Thymus (tissue), 11 donors: ENCODE results near the gene ADRB1. TPM values are rescaled to one million over a fixed set of nuclear protein-coding genes. Genes with fewer than 3 reads are reported as not detected.

ENCODE experiments used
- DNase-seq, 9 donors: peaks; one replicate each; pipeline ENCODE4 v3.0.0-alpha.2; 2013; ENCODE audit warnings: low spot score in 9 of 9, low read depth in 6 of 9, missing footprints in 1 of 9
- H3K27ac ChIP-seq, 2 donors: one replicate each; pipeline ENCODE4 v1.5.1; 2013; ENCODE audit warnings: control low read depth in 1 of 2, low read depth in 1 of 2, low read length in 1 of 2, mild to moderate bottlenecking in 1 of 2, moderate library complexity in 1 of 2
- H3K27me3 ChIP-seq, 2 donors: one replicate each; pipeline ENCODE4 v1.5.1; 2013; ENCODE audit warnings: low read length in 1 of 2; ENCODE audit not compliant: control insufficient read depth in 2 of 2, insufficient read depth in 1 of 2
- H3K36me3 ChIP-seq, 2 donors: one replicate each; pipeline ENCODE4 v1.5.1; 2013; ENCODE audit warnings: low read length in 1 of 2, mild to moderate bottlenecking in 1 of 2, moderate library complexity in 1 of 2; ENCODE audit not compliant: control insufficient read depth in 2 of 2, insufficient read depth in 2 of 2
- H3K4me1 ChIP-seq, 2 donors: one replicate each; pipeline ENCODE4 v1.5.1; 2013; ENCODE audit warnings: low read length in 2 of 2; ENCODE audit not compliant: control insufficient read depth in 2 of 2, insufficient read depth in 2 of 2
- H3K4me3 ChIP-seq, 2 donors: one replicate each; pipeline ENCODE4 v1.5.1; 2013; ENCODE audit warnings: low read length in 2 of 2, control low read depth in 1 of 2, mild to moderate bottlenecking in 1 of 2
- H3K9me3 ChIP-seq, 2 donors: one replicate each; pipeline ENCODE4 v1.5.1; 2013; ENCODE audit warnings: low read length in 1 of 2, mild to moderate bottlenecking in 1 of 2; ENCODE audit not compliant: control insufficient read depth in 2 of 2, insufficient read depth in 1 of 2
- WGBS: extraction: QIAGEN DNeasy Blood & Tissue Kit; methylation state at CpG from one replicate; pipeline ENCODE4 v1.1.7; 2013; 5-methylcytosine and 5-hydroxymethylcytosine counted together
- polyA plus RNA-seq: library from polyadenylated mRNA; stranded (reverse); fragments of 200-250 nt; gene quantifications from one replicate; pipeline ENCODE4 v1.2.3, GENCODE V29; 2013
- total RNA-seq: library from RNA; stranded (reverse); fragments of 120-200 nt; gene quantifications from one replicate; pipeline ENCODE4 v1.2.4, GENCODE V29; 2013
- donor health status: healthy.

Gene ADRB1
- total and polyA plus RNA-seq, 2 donors = 0.14 to 0.62 TPM

- 4% methylated on average over 78 of the region's 78 CpGs for WGBS
- H3K9me3 ChIP-seq = no peaks in the 10 kb centered on the region
- H3K4me3 ChIP-seq = peak overlapping the region in 1 of 2 donors; percentile 60
- peak overlapping the region in 1 of 2 donors; percentile 56 for H3K27ac ChIP-seq
- H3K4me1 ChIP-seq = peaks cover 14 to 21% of the 10 kb centered on the region in 2 donors
- H3K36me3 ChIP-seq = no peaks in the 10 kb centered on the region
- H3K27me3 ChIP-seq = peaks cover 51 to 99% of the 10 kb centered on the region in 2 donors
- DNase-seq = peak in 1 of 9 donors; percentile 34
Measured at GRCh38 chr10:114045136-114046086, 1.7 kb downstream of the ADRB1 start.

GRCh38 chr10:114046087-114046458 lies 2.4 kb downstream of the ADRB1 start:
- H3K27ac ChIP-seq = no peak overlapping the region
- DNase-seq = no peak
- WGBS = 73% methylated on average over 7 of the region's 7 CpGs
- H3K4me1 ChIP-seq = peaks cover 14 to 21% of the 10 kb centered on the region in 2 donors
- H3K36me3 ChIP-seq = no peaks in the 10 kb centered on the region
- peak overlapping the region in 1 of 2 donors; percentile 60 for H3K4me3 ChIP-seq
- no peaks in the 10 kb centered on the region for H3K9me3 ChIP-seq
- H3K27me3 ChIP-seq = peaks cover 50 to 97% of the 10 kb centered on the region in 2 donors

GRCh38 chr10:114048472-114048871 lies 4.8 kb downstream of the ADRB1 start:
- no peak overlapping the region for H3K27ac ChIP-seq

GRCh38 chr10:114051714-114052113 lies 8.0 kb downstream of the ADRB1 start:
- H3K27ac ChIP-seq = no peak overlapping the region
- no peaks in the 10 kb centered on the region for H3K9me3 ChIP-seq
- H3K4me3 ChIP-seq = no peak overlapping the region
- H3K4me1 ChIP-seq = no peaks in the 10 kb centered on the region
- no peaks in the 10 kb centered on the region for H3K36me3 ChIP-seq
- H3K27me3 ChIP-seq = peaks cover 16 to 42% of the 10 kb centered on the region in 2 donors
- no peak for DNase-seq
- 98% methylated on average over 3 of the region's 3 CpGs for WGBS

More at GRCh38 chr10:114048472-114048871, 4.8 kb downstream of the ADRB1 start:
- peaks cover 40 to 73% of the 10 kb centered on the region in 2 donors for H3K27me3 ChIP-seq
- peaks cover 10 to 15% of the 10 kb centered on the region in 2 donors for H3K4me1 ChIP-seq
- H3K9me3 ChIP-seq = no peaks in the 10 kb centered on the region
- DNase-seq = no peak
- WGBS = 57% methylated on average over 3 of the region's 3 CpGs
- no peak overlapping the region for H3K4me3 ChIP-seq
- H3K36me3 ChIP-seq = no peaks in the 10 kb centered on the region

GRCh38 chr10:114052255-114052654 lies 8.6 kb downstream of the ADRB1 start:
- peaks cover 13 to 36% of the 10 kb centered on the region in 2 donors for H3K27me3 ChIP-seq

GRCh38 chr10:114053946-114054345 lies 10.3 kb downstream of the ADRB1 start:
- H3K4me1 ChIP-seq = no peaks in the 10 kb centered on the region
- H3K27me3 ChIP-seq = peaks cover 5 to 19% of the 10 kb centered on the region in 2 donors
- H3K27ac ChIP-seq = no peak overlapping the region
- no peak overlapping the region for H3K4me3 ChIP-seq
- 93% methylated on average over 4 of the region's 4 CpGs for WGBS
- no peak for DNase-seq
- no peaks in the 10 kb centered on the region for H3K9me3 ChIP-seq
- no peaks in the 10 kb centered on the region for H3K36me3 ChIP-seq

More at GRCh38 chr10:114052255-114052654, 8.6 kb downstream of the ADRB1 start:
- H3K4me1 ChIP-seq = no peaks in the 10 kb centered on the region
- H3K4me3 ChIP-seq = no peak overlapping the region
- no peak overlapping the region for H3K27ac ChIP-seq
- H3K36me3 ChIP-seq = no peaks in the 10 kb centered on the region
- 83% methylated on average over 1 of the region's 1 CpG for WGBS
- no peaks in the 10 kb centered on the region for H3K9me3 ChIP-seq
- DNase-seq = no peak

GRCh38 chr10:114057855-114058254 lies 14.2 kb downstream of the ADRB1 start:
- 63% methylated on average over 2 of the region's 2 CpGs for whole genome bisulfite sequencing
- Histone ChIP-seq H3K4me3 (no peak overlapping the region), H3K36me3 (no peaks in the 10 kb centered on the region), H3K27ac (no peak overlapping the region), H3K27me3 (no peaks in the 10 kb centered on the region), H3K9me3 (no peaks in the 10 kb centered on the region), H3K4me1 (peaks cover 3 to 9% of the 10 kb centered on the region in 2 donors)
- DNase-seq = no peak

GRCh38 chr10:114058297-114058696 lies 14.6 kb downstream of the ADRB1 start:
- Histone ChIP-seq H3K9me3 (no peaks in the 10 kb centered on the region), H3K27ac (no peak overlapping the region), H3K4me3 (no peak overlapping the region), H3K4me1 (peaks cover 5 to 14% of the 10 kb centered on the region in 2 donors), H3K36me3 (no peaks in the 10 kb centered on the region), H3K27me3 (no peaks in the 10 kb centered on the region)
- 94% methylated on average over 1 of the region's 1 CpG for WGBS
- no peak for DNase-seq

- DNase-seq = no peak
- H3K27ac ChIP-seq = no peak overlapping the region
- no peaks in the 10 kb centered on the region for H3K9me3 ChIP-seq
- H3K36me3 ChIP-seq = no peaks in the 10 kb centered on the region
- H3K4me1 ChIP-seq = peaks cover 8 to 16% of the 10 kb centered on the region in 2 donors
- no peak overlapping the region for H3K4me3 ChIP-seq
- no peaks in the 10 kb centered on the region for H3K27me3 ChIP-seq
Measured at GRCh38 chr10:114059561-114059960, 15.9 kb downstream of the ADRB1 start.
